ENCODE results near the gene ZFAND2A. TPM values are rescaled to one million over a fixed set of nuclear protein-coding genes. Genes with fewer than 3 reads are reported as not detected.

ZFAND2A gene
- polyA plus RNA-seq, 1 donor (not counting 4 experiments of a cell fraction or from before 2014, with no cell fraction given): 25.5 TPM

- Histone ChIP-seq H3K36me3 (ENCODE audit: control insufficient read depth in 2 of 2, extremely low read depth in 1 of 2, insufficient read depth in 2 of 2, low read length in 2 of 2) (peaks cover 7 to 11% of the 10 kb centered on the region in 2 experiments), H3K4me1 (ENCODE audit: control insufficient read depth, extremely low read depth, insufficient read depth, low read length) (peaks cover 6% of the 10 kb centered on the region), H3K9me3 (ENCODE audit: control insufficient read depth, low read depth, low read length) (no peaks in the 10 kb centered on the region), H2AFZ (ENCODE audit: control insufficient read depth, low read length) (no peak overlapping the region), H3K4me3 (ENCODE audit: control insufficient read depth in 2 of 3, extremely low read depth in 1 of 3, insufficient read depth in 2 of 3, low read depth in 1 of 3, low read length in 3 of 3) (no peak overlapping the region), H4K20me1 (ENCODE audit: control insufficient read depth, extremely low read depth, insufficient read depth, low read length) (no peaks in the 10 kb centered on the region), H3K27ac (ENCODE audit: control insufficient read depth, insufficient read depth, low read length) (no peak overlapping the region), H3K4me2 (ENCODE audit: control insufficient read depth, extremely low read depth, insufficient read depth, low read depth, low read length) (no peak overlapping the region), H3K9me1 (ENCODE audit: control insufficient read depth, extremely low read depth, insufficient read depth, low read length) (no peaks in the 10 kb centered on the region), H3K9ac (ENCODE audit: control insufficient read depth, extremely low read depth, insufficient read depth, low read length) (no peak overlapping the region), H3K27me3 (ENCODE audit: control insufficient read depth, extremely low read depth, insufficient read depth, low read length) (no peaks in the 10 kb centered on the region), H3K79me2 (ENCODE audit: control insufficient read depth, insufficient read depth, low read length) (peaks cover 28% of the 10 kb centered on the region)
- no peak for TF ChIP-seq EZH2 (IDR thresholded peaks at IDR 0.05; ENCODE audit: low read length)
- TF ChIP-seq CTCF (optimal IDR thresholded peaks at IDR 0.05 in 1 of 3, IDR thresholded peaks at IDR 0.05 in 1 of 3, conservative IDR thresholded peaks at IDR 0.05 in 1 of 3; ENCODE audit: extremely low read depth in 1 of 3, insufficient read depth in 2 of 3, low read length in 3 of 3): no peak
- no peak for FAIRE-seq
- dilution Hi-C loops (cut with MboI; ENCODE audit: extremely low pct_ligation_motif_present, low sequenced_read_pairs): no loop called here
- no peak for DNase-seq (ENCODE audit: low read depth, low spot score)
These were observed 33.0 kb downstream of the ZFAND2A start for GRCh38 chr7:1127001-1127400.

- Histone ChIP-seq H3K9ac (ENCODE audit: control insufficient read depth, extremely low read depth, insufficient read depth, low read length) (no peak overlapping the region), H3K4me3 (ENCODE audit: control insufficient read depth in 2 of 3, extremely low read depth in 1 of 3, insufficient read depth in 2 of 3, low read depth in 1 of 3, low read length in 3 of 3) (no peak overlapping the region), H3K9me1 (ENCODE audit: control insufficient read depth, extremely low read depth, insufficient read depth, low read length) (no peaks in the 10 kb centered on the region), H3K9me3 (ENCODE audit: control insufficient read depth, low read depth, low read length) (no peaks in the 10 kb centered on the region), H3K4me1 (ENCODE audit: control insufficient read depth, extremely low read depth, insufficient read depth, low read length) (peaks cover 6% of the 10 kb centered on the region), H3K27ac (ENCODE audit: control insufficient read depth, insufficient read depth, low read length) (no peak overlapping the region), H3K4me2 (ENCODE audit: control insufficient read depth, extremely low read depth, insufficient read depth, low read depth, low read length) (no peak overlapping the region), H3K79me2 (ENCODE audit: control insufficient read depth, insufficient read depth, low read length) (peaks cover 40% of the 10 kb centered on the region), H4K20me1 (ENCODE audit: control insufficient read depth, extremely low read depth, insufficient read depth, low read length) (no peaks in the 10 kb centered on the region), H2AFZ (ENCODE audit: control insufficient read depth, low read length) (no peak overlapping the region), H3K27me3 (ENCODE audit: control insufficient read depth, extremely low read depth, insufficient read depth, low read length) (no peaks in the 10 kb centered on the region), H3K36me3 (ENCODE audit: control insufficient read depth in 2 of 2, extremely low read depth in 1 of 2, insufficient read depth in 2 of 2, low read length in 2 of 2) (peaks cover 7 to 11% of the 10 kb centered on the region in 2 experiments)
- DNase-seq (ENCODE audit: low read depth, low spot score) (no peak), FAIRE-seq (no peak)
- TF ChIP-seq EZH2 (IDR thresholded peaks at IDR 0.05; ENCODE audit: low read length) (no peak), CTCF (optimal IDR thresholded peaks at IDR 0.05 in 1 of 3, IDR thresholded peaks at IDR 0.05 in 1 of 3, conservative IDR thresholded peaks at IDR 0.05 in 1 of 3; ENCODE audit: extremely low read depth in 1 of 3, insufficient read depth in 2 of 3, low read length in 3 of 3) (no peak)
- dilution Hi-C loops (cut with MboI; ENCODE audit: extremely low pct_ligation_motif_present, low sequenced_read_pairs): no loop called here
These were observed 34.4 kb downstream of the ZFAND2A start for GRCh38 chr7:1125603-1125969.

Measured in keratinocyte (primary cell).